ENCODE data around the gene CNTD1.

Gene CNTD1

DNA sequence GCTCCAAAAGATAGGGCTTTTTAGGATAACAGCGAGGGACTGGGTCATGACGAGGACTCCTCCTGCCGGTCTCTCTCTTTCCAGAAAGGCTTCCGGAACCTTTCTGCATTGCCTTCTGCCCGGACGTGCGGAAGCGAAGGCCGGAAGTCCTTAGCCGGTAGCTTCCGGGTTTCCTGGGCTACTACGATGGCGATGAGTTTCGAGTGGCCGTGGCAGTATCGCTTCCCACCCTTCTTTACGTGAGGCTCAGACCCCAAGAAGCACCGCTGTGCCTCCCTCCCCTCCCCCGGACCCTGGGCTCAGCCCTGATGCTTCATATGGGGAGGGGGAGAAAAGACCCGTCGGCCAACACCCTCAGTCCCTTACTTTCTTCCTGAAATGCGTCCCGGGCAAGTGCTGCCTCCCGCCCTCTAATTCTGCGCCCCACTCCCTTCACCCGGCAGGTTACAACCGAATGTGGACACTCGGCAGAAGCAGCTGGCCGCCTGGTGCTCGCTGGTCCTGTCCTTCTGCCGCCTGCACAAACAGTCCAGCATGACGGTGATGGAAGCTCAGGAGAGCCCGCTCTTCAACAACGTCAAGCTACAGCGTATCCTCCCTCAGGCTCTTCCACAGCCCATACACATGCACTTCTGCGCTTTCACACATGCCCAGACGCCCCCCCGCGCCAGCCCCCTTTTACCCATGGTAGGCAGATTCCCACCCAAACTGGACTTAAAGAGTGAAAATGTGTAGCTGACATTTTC is 25.2 kb upstream of the CNTD1 start, which contains the start of gene VPS25:
VPS25 (plus strand) TSS at position 160 of the 746 bp plus-strand sequence; CDS start at position 187, 27 bp downstream.
- H3K9me3 Mint-ChIP-seq = no peaks in the 10 kb centered on the region
- ATAC-seq = peak; percentile 97
- DNase-seq = peak; percentile 65 to 76
- H3K4me1 Mint-ChIP-seq = peaks cover 31% of the 10 kb centered on the region
- H3K27ac Mint-ChIP-seq = peak within 1 kb of the TSS; percentile 97 to 98
- peaks cover 5% of the 10 kb centered on the region for H3K27me3 Mint-ChIP-seq
- peak within 1 kb of the TSS; percentile 97 to 100 for H3K4me3 Mint-ChIP-seq

DNA sequence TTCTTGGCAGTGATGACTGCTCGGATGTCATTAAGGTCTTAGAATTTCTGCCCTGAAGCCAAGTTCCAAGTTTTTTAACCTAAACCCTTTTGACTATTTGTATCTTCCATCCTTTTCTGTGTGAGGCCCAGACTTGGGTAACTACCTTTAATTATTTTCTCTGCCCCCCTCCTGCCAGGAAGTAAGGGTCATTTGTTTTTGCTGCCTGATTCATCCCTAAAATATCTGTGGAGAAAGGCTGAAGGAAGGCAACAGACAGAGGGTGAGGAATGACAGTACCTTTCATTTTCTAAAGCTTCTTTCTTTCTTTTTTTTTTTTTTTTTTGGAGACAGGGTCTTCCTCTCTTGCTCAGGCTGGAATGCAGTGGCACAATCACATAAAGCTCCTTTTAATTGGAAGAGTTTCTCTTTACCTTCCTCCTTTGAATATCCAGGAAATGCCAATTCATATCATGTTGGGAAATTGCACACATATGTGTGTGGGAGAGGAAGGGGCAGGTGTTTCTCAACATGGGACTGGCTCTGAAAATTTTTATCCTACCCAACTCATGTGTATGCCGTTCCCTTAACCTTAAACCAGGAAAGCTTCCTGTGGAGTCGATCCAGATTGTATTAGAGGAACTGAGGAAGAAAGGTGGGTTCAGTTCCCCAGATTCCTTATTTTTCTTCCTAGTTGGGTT is 24.5 kb upstream of the CNTD1 start:
- H3K27ac Mint-ChIP-seq = peak overlapping the region; percentile 97 to 98
- DNase-seq = no peak

DNA sequence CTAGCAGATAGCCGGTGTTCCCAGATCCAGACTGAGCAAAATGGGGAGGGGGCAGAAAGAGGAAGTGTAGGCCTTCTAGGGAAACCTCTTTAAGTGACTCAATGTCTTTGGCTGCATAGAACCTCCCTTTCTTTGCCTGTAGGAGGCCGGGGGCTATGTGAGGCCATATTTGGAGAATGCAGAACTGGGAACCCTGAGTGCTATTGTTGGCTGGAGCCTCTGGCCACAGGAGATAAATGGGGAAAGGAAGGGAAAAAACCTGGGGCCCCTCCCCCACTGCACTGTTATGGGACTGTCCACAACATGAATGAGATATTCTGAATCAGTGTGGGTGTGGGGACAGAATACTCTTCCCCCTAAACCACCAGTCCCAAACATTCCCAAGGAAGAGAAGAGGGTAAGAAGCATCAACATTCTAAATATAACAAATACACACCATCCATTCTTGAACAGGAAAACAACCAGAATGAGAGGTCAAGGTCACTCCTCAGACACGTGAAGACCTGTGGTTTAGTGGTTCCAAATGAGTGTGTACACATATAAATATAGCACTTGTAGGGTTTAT is 23.0 kb upstream of the CNTD1 start:
- ATAC-seq = no peak
- Mint-ChIP-seq H3K9me3 (no peaks in the 10 kb centered on the region), H3K4me1 (peaks cover 44% of the 10 kb centered on the region), H3K4me3 (no peak overlapping the region), H3K27me3 (peaks cover 12% of the 10 kb centered on the region), H3K27ac (no peak overlapping the region)
- no peak for DNase-seq

More for the DNA sequence above, 24.5 kb upstream of the CNTD1 start:
- peak overlapping the region; percentile 97 to 100 for H3K4me3 Mint-ChIP-seq
- peaks cover 33% of the 10 kb centered on the region for H3K4me1 Mint-ChIP-seq
- no peaks in the 10 kb centered on the region for H3K9me3 Mint-ChIP-seq
- H3K27me3 Mint-ChIP-seq = no peaks in the 10 kb centered on the region
- ATAC-seq = no peak

DNA sequence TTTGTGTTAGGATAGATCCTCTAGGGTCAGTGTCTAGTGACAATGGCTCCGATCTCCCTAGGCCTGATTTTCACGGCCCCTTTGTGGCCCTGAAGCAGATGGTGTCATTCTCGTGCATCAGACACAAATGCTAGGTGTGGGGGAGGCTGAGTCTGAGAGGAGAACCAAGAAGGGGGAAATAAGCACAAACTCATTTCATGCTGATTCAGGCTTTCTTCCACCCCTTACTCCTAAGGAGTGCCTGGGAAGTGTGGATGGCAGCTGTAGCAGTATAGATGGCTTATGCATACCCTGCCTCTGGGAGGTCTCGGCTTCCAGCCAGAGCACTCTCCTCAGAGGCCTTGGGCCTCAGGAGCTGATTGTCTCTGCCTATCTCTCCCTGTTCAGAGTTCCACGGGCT is 20.1 kb upstream of the CNTD1 start:
- H3K4me1 Mint-ChIP-seq = peaks cover 46% of the 10 kb centered on the region
- ATAC-seq (no peak), DNase-seq (no peak)
- H3K27ac Mint-ChIP-seq = no peak overlapping the region
- peaks cover 41% of the 10 kb centered on the region for H3K27me3 Mint-ChIP-seq
- no peaks in the 10 kb centered on the region for H3K9me3 Mint-ChIP-seq
- H3K4me3 Mint-ChIP-seq = no peak overlapping the region

DNA sequence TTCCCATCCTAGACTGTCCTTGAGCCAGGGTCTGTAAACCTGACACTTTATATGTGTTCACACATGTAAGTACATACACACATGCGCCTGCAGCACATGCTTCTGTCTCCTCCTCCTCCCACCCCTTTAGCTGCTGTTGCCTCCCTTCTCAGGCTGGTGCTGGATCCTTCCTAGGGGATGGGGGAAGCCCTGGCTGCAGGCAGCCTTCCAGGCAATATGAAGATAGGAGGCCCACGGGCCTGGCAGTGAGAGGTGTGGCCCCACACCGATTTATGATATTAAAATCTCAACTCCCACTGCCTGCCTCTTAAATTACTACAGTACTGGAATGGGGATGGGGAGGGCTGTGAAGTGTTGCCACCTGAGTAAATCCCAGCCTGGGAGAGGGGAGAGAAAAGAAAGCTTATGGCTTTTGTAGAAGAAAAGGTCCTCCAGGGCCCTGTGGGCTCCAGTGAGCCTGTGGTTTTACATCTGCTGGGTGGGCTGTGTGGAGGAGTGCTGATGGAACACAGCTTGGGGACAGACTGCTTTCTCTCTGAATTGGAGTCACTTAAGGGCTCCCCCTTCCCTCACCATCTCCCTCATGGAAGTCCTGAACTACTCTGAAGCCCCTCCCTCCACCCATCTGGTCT is 19.2 kb upstream of the CNTD1 start:
- no peak for DNase-seq
- ATAC-seq = no peak
- Mint-ChIP-seq H3K27me3 (peaks cover 50% of the 10 kb centered on the region), H3K9me3 (no peaks in the 10 kb centered on the region), H3K4me3 (peak overlapping the region in 1 of 2 donors; percentile 53), H3K27ac (no peak overlapping the region), H3K4me1 (peaks cover 48% of the 10 kb centered on the region)

DNA sequence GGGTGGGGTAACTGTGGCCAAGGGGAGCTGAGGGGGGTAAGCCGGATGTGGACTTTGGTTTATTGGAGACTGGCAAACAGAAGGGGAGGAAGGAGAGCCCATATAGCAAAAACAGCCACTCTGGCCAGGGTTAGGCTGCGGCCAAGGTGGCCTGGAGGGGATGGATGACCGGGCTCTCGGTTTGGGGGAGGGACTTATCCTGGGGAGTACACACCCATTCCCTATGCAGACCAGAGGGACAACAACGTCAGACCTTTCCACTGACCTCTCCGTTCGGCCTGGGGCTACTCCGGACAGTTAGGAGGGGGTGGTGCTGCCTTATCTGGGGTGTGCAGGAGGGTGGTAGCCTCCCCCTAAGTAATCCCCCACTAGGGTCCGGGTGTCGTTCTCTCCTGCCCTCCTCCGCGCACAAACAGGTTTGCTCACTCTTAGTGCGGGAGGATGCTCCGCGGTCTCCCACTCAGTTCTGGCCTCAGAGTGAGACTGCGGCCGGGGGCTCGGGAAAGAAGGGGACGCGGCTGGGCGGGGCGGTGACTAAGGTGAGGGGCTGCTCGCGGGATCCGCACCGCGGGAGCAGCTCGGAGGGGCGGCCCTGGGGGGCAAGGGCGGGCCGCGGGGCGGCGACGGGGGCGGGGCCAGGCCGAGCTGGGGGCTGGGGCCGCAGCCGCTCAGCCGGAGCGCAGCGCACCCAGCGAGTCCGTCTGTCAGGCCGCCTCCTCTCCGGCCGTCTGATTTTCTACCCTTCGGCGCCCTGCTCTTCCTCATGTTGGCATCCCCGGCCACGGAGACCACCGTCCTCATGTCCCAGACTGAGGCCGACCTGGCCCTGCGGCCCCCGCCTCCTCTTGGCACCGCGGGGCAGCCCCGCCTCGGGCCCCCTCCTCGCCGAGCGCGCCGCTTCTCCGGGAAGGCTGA is 18.5 kb upstream of the CNTD1 start, which contains the start of gene WNK4:
WNK4 (plus strand) TSS at position 675 of the 915 bp plus-strand sequence; CDS start at position 764, 89 bp downstream.
- ATAC-seq = peak; percentile 49
- Mint-ChIP-seq H3K27me3 (peaks cover 57% of the 10 kb centered on the region), H3K4me3 (peak within 1 kb of the TSS in 1 of 2 donors; percentile 53), H3K4me1 (peaks cover 48% of the 10 kb centered on the region), H3K27ac (no peak within 1 kb of the TSS), H3K9me3 (no peaks in the 10 kb centered on the region)
- DNase-seq = no peak

DNA sequence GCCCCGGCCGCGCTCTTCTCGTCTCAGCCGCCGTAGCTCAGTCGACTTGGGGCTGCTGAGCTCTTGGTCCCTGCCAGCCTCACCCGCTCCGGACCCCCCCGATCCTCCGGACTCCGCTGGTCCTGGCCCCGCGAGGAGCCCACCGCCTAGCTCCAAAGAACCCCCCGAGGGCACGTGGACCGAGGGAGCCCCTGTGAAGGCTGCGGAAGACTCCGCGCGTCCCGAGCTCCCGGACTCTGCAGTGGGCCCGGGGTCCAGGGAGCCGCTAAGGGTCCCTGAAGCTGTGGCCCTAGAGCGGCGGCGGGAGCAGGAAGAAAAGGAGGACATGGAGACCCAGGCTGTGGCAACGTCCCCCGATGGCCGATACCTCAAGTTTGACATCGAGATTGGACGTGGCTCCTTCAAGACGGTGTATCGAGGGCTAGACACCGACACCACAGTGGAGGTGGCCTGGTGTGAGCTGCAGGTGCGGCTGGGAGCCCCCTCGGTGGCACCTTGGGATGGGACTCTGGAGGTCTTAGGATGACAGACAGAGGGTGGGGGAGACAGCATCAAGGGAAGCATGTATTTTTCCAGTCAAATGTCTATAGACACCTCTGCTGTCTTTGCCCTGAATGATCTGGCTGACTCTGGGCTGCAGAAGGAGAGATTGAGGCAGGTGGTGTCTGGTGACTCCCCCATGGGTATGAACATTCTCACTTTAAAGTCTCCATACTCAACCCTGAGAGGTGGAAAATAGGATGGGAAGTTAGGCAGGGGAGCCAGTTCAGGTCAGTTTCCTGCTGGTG is 17.6 kb upstream of the CNTD1 start:
- peaks cover 51% of the 10 kb centered on the region for H3K4me1 Mint-ChIP-seq
- peak overlapping the region in 1 of 2 donors; percentile 36 for H3K4me3 Mint-ChIP-seq
- DNase-seq = no peak

DNA sequence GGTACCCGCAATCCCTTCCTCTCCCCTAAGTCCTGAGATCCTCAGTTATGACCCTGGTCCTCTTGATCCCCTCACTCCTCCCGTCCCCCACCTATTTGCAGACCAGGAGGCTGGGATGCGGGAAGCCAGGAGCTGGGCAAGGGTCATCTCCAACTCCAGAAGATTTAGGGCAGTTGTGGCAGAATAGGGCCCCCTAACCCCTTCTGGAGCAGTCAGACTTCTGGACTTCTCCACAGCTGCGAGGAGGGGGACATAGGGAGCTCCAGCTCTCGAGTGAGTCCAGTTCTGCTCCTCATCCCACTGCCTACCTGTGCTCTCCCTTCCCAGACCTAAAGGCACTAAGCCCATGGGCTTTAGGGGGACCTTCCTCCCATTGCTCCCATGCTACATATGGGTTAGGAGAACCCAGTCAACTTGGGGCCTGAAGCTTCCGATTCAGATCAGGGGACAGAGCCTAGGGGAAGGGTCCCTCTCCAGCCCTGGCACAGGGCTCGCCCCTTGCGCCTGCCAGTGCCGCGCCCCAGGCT is 17.0 kb upstream of the CNTD1 start:
- DNase-seq (no peak), ATAC-seq (no peak)
- Mint-ChIP-seq H3K9me3 (no peaks in the 10 kb centered on the region), H3K4me3 (no peak overlapping the region), H3K27ac (no peak overlapping the region), H3K27me3 (peaks cover 69% of the 10 kb centered on the region), H3K4me1 (peaks cover 52% of the 10 kb centered on the region)

More for the DNA sequence above, 17.6 kb upstream of the CNTD1 start:
- Mint-ChIP-seq H3K27me3 (peaks cover 66% of the 10 kb centered on the region), H3K27ac (no peak overlapping the region), H3K9me3 (no peaks in the 10 kb centered on the region)
- peak; percentile 26 for ATAC-seq

DNA sequence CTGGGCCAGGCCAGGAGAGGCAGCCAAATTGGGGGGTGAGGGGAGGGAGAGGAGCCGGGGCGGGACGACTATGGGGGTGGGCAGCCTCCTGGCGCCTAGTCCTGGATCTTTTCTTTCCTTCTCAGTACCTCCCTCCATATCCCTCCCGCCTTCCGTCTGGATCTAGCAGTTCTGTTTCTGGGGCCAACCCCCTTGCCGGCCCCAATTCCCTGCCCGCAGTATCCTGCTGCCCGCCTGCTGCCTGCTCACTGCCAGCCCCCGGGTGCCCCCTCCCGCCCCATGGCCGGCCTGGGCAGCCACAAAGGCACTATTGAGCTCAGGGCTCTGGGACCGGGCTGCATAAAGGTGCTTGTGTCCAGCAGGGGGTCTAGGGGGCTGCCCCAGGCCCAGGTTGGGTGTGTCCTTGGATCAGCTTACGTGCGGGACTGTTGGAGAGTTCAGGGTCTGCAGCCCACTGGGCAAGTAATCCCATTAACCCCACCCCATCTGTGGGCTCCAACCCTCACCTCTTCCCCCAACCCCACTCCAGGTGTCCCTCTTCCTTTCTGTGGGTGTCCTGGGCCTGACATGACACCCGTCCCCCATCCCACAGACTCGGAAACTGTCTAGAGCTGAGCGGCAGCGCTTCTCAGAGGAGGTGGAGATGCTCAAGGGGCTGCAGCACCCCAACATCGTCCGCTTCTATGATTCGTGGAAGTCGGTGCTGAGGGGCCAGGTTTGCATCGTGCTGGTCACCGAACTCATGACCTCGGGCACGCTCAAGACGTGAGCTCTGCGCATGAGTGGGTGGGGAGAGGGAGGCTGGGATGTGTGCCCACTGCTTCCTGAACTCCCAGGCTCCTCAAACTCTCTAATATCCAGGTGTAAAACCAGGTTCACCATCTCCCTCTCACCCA is 16.2 kb upstream of the CNTD1 start:
- no peak for DNase-seq
- peaks cover 52% of the 10 kb centered on the region for H3K4me1 Mint-ChIP-seq
- H3K27ac Mint-ChIP-seq = peak overlapping the region in 1 of 2 donors; percentile 23
- H3K4me3 Mint-ChIP-seq = no peak overlapping the region
- no peaks in the 10 kb centered on the region for H3K9me3 Mint-ChIP-seq
- no peak for ATAC-seq
- peaks cover 74% of the 10 kb centered on the region for H3K27me3 Mint-ChIP-seq

DNA sequence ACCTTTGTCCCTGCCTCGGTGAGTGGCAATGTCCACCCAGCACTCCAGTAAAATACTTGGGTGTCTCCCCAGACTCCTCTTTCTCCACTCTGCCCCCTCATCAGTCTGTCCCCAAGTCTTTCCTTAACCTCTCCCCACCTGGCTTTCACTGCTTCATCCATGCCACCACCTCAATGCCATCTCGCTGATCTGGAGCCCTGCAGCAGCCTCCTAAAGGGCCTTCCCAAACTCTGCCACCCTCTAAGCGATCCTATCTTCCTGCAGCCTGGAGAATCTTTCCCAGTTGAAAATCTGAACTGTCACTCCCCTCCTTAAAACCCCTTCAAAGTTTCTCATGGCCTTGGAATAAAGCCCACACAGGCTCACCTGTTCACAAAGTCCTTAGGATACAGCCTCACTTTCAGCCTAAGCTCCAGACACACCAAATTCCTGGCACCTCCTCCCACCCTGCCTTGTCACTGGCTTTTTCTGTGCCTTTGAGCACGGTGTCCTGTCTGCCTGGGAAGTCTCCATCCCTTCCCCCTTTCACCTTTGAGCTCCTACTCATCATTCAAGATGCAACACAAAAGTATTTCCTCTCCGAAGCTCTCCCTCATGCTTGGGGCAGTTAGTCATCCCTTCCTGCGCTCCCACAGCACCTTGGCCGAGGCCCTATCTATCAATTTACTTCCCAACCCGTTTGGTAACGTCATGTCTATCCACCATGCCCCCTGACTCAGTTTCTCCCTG is 15.4 kb upstream of the CNTD1 start:
- H3K27me3 Mint-ChIP-seq = peaks cover 82% of the 10 kb centered on the region
- no peaks in the 10 kb centered on the region for H3K9me3 Mint-ChIP-seq
- peaks cover 52% of the 10 kb centered on the region for H3K4me1 Mint-ChIP-seq
- H3K27ac Mint-ChIP-seq = no peak overlapping the region
- ATAC-seq = no peak
- no peak for DNase-seq
- H3K4me3 Mint-ChIP-seq = peak overlapping the region in 1 of 2 donors; percentile 16

DNA sequence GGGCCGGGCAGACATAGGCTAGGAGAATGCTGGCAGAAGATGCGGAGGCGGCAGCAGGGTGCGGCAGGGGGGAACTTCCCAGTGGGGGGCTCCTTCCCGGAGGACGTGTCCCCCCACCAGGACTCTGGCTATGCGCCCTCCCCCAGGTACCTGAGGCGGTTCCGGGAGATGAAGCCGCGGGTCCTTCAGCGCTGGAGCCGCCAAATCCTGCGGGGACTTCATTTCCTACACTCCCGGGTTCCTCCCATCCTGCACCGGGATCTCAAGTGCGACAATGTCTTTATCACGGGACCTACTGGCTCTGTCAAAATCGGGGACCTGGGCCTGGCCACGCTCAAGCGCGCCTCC is 14.9 kb upstream of the CNTD1 start:
- Mint-ChIP-seq H3K27me3 (peaks cover 88% of the 10 kb centered on the region), H3K4me3 (peak overlapping the region in 1 of 2 donors; percentile 16), H3K9me3 (no peaks in the 10 kb centered on the region), H3K4me1 (peaks cover 52% of the 10 kb centered on the region), H3K27ac (no peak overlapping the region)
- DNase-seq (no peak), ATAC-seq (no peak)

DNA sequence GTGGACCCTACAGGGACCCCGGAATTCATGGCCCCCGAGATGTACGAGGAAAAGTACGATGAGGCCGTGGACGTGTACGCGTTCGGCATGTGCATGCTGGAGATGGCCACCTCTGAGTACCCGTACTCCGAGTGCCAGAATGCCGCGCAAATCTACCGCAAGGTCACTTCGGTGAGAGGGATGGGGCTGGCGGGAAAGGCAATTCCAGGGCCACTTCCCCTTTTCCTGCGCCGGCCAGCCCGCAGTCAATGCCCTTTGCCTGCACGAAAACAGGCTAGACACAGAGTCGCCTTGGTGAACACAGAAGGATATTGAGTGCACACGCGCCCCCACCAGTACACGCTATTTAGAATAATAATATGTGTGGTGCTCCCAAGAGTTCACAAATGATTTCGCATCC is 14.3 kb upstream of the CNTD1 start:
- no peak for ATAC-seq
- H3K27ac Mint-ChIP-seq = no peak overlapping the region
- no peak overlapping the region for H3K4me3 Mint-ChIP-seq
- DNase-seq = no peak
- H3K4me1 Mint-ChIP-seq = peaks cover 47% of the 10 kb centered on the region
- H3K27me3 Mint-ChIP-seq = peaks cover 91% of the 10 kb centered on the region
- no peaks in the 10 kb centered on the region for H3K9me3 Mint-ChIP-seq
